NK-92 (cell line): Measurements from ENCODE around the gene TMCC1.
"Not testable (repeated sequence)": the region's sequence is repeated elsewhere in the genome, so short reads cannot be mapped to it uniquely, and the experiment has no call there.

ENCODE experiments used
- DNase-seq: peaks from one replicate; lab custom pipeline; 2025; ENCODE audit not compliant: unreplicated experiment; lab: John Stamatoyannopoulos, UW

Gene TMCC1

DNA sequence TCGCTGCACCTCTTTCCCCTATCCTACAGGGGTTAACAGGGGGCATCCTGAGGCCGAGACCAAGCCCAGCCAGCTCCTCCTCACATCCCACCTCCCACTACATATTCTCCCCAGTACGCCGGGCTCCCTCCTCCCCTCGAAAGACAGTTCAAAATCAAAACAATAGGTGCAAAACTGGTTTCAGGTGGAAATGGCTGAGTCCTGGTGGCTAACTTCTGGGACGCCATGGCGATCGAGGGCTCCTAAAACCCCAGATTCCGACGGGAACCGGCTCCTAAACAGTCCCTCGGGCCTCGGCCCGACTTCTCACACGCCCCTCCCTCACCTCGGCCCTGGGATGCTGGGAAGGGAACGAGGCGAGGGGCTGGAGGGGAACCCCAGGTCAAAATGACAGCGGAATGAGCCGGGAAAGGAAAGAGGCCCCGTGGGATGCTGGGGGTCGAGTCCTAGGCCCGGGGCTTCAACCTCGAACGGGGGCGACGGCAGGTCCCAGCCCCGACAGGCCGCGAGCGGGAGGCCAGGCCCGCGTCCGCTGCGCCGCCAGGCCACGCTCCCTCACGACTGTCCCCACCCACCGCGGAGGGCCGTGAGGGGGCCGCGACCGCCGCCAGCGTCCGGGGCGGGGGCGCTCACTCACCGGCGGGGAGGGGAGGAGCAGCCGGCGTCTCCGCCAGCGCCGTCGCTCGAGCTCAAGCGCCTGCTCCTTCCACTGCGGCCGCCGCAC, 492 bp downstream of the TMCC1 start:
- DNase-seq: no peak

DNA sequence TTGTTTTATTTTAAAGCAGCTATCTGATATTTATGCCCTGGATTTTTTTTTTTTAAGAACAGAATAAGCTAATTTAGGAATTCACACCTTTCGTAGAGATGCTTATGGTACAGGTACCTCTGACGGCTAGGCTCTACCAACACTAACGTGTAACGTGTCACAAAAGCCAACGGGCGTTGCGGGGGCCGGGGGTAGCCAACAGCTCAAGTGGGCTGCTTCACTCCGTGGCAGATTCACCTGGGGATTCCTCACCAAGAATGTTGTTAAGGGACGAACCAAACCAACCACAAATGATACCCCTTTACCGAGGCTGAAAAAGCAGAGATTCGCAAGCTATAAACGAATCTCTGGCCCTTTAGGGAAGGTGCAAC, 1.0 kb downstream of the TMCC1 start:
- no peak for DNase-seq

DNA sequence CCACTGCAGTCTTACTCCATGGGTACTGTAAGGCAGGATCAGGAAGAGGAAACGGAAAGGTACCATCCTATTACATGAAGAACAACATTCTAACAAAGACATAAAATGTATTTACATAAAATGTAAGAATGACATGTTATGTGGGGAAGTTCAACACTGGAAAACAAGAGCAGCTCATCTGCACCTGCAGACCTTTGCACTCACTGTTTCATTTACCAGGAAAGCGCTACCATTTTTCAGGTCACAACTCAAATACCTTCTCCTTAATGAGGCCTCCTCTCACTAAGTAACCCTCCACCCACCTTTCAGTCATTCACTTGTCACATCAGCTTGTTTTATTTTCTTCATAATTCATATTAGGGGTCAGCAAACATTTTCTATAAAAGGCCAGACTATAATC, 2.6 kb downstream of the TMCC1 start:
- DNase-seq: no peak

DNA sequence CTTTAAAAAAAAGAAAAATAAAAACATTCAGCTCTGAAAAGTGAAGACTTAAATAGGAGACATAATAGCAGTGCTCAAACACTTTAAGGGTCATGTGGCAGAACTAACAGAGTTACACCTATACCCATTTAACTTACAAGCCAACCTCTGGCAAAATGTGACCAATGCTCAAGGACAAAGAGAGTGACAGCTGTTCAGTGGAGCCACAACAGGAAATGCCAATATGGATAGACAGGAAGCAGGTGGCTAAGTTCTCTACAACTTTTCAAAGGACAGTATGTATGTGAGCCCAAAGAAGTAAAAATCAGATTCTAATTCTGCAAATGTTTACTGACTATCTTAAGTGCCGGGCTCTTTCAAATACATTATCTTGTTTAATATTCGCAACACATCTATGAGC, 3.4 kb downstream of the TMCC1 start:
- DNase-seq: no peak

DNA sequence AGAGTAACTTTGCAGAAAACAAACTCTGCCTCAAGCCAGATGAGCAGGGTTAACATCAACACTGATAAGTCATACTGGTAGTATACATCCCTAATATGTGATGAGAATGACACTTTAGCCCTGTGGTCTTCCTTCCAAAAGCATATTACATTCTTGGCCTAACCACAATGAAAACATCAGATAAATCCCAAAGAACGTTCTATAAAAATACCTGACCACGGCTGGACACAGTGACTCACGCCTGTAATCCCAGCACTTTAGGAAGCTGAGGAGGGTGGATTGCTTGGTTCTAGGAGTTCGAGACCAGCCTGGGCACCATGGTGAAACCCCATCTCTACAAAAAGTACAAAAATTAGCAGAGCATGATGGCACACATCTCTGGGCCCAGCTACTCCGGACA, 4.7 kb downstream of the TMCC1 start:
- DNase-seq: no peak

DNA sequence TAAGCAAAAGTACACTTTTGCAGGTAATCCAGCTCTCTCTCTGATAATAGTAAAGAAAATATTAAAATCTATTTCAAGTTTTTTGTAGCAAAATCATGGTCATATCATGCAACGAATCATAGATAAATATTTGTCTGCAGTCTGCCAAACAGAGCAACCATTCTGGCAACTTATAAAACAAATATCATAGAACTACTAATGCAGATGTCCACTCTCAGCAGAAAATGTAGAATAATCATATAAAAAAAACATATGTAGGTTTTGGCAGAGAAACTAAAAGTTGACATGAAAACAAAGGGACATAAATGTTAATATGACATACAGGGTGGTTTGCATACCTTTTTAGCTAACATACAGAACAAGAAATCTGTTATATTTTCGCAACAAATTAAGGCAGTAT, 12.2 kb downstream of the TMCC1 start:
- no peak for DNase-seq

DNA sequence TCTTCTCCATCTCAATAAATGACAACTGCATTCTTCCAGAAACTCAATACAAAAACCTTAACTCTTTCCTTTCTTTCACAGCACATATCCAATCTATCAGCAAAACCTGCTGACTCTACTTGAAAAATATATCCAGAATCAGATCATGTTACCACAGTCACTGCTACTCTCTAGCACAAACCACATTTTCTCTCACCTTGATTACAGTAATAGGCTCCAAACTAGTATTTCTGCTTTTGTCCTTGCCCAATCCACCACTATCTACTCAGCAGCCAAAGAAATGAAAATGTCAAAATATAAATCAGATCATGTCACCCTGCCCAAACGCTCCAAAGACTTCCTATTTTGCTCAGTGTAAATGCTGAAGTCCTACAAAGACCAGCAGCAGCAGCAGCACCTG, 15.2 kb downstream of the TMCC1 start:
- DNase-seq: no peak

DNA sequence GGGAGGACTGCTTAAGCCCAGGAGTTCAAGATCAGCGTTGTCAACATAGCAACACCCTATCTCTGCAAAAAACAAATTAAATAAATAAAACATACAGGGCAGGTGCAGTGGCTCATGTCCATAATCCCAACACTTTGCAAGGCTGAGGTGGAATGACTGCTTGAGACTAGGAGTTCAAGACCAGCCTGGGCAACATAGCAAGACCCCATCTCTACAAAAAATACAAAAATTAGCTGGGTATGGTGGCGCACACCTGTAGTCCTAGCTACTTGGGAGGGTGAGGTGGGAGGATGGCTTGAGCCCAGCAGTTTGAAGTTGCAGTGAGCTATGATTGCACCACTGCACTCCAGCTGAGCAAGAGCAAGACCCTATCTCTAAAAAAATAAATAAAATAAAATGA, 19.0 kb downstream of the TMCC1 start:
- DNase-seq: not testable (repeated sequence)

DNA sequence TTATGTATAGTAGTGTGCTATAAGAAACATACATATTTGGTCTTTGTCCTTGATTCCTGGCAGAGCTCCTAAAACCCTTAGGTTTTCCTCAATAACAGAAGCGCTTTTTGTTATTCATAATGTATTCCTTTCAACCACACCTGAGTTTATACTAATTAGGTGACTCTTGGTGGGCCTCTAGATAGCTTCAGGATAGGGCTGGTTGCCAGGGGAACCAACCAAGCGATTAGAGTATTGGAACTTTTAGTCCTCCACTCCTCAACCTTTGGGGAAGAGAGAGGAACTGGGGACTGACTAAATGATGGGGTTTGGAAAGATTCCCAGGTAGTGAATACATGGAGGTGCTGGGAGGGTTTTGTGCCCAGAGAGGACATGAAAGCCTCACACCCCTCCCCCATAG, 24.6 kb downstream of the TMCC1 start:
- no peak for DNase-seq

DNA sequence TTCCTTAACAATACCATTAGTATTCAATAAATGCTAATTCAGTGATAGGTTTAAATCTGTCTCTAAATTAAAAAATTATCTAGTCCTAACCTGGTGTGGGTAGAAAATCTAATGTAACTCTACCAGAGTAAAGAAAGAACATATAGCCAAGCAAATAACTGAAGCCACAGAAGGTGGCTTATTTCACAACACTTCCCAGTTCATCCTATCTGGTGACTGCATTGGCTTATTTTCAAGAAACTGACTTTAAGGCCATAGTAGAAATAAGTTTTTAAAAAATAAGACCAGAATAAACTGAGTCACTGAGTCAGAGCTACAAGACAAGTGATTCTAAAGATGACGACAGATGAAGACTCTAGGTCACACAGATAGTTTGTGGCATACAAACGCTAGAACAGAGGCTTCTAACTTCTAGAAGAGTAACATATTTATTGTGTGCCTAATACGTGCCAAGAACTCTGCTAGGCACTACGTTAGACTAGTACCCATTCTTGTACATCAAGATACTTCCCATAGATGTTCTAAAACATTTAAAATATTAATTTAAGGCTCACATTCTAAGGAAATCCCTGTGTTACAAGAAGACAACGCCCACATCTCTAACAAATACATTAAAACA, 25.9 kb downstream of the TMCC1 start:
- DNase-seq: no peak

DNA sequence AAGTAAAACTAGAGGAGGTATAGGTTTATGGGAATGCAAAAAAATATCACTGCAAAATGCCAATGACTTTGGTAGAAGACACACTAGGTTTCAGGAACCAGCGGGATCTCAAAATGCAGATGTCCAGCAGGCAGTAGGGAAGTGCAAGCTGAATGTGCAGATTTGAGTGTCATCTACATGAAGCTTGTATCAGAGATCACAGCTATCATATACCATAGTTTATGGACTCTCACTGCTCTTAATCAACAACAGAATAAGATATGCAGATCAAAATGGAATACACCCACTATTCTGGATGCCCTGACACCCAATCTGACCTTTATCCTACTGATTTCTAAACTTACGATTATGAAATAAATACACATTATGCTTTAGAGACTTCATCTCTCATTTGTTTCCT, 27.7 kb downstream of the TMCC1 start:
- DNase-seq: no peak

DNA sequence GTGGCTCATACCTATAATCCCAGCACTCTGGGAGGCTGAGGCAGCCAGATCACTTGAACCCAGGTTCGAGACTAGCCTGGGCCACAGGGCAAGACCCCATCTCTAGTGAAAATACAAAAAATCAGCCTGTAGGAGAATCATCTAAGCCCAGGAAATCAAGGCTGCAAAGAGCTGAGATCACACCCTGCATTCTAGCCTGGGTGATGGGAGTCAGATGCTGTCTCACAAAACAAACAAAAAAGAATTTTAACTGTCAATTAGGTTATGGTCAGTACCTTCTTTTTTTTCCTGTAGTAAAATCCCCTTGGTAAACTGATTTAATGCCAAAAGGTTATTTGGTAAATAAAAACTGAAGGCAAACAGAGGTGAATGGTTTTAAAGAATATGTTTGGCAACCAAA, 29.0 kb downstream of the TMCC1 start:
- no peak for DNase-seq

DNA sequence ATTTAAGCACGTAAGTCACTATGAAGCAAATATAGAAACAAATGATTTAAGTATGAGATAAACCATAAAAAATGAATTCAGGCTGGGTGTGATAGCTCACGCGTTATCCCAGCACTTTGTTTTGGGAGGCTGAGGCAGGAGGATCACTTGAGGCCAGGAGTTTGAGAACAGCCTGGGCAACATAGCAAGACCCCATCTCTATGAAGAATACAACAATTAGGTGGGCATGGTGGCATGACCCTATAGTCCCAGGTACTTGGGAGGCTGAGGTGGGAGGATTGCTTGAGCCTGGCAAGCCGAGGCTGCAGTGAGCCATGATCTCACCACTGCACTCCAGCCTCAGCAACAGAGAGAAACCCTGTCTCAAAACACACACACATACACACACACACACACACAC, 34.2 kb downstream of the TMCC1 start:
- DNase-seq: no peak

DNA sequence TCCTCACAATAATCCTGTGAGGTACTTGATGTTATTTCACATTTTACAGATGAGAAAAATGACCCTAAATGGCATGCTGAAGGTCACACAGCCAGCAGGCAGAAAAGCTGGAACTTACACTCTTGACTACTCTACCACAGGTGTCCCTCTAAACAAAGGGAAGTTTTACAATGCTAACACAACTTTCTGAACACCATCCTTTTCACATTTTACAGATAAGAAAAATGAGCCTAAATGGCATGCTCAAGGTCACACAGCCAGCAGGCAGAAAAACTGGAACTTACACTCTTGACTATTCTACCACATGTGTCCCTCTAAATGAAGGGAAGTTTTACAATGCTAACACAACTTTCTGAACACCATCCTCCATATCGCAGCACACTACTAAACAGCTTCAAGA, 35.6 kb downstream of the TMCC1 start:
- DNase-seq: no peak

DNA sequence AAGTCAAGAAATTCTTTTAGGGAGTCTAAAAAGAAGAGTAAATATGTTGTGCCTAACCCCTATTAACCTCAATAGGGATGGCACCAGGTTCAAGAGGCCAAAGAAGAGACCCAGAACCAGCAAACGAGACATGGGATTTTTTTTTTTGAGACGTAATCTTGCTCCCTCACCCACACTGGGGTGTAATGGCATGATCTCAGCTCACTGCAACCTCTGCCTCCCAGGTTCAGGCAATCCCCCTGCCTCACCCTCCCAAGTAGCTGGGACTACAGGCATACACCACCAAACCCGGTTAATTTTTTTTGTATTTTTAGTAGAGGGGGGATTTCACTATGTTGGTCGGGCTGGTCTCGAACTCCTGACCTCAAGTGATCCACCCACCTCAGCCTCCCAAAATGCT, 36.7 kb downstream of the TMCC1 start:
- DNase-seq: not testable (repeated sequence)

DNA sequence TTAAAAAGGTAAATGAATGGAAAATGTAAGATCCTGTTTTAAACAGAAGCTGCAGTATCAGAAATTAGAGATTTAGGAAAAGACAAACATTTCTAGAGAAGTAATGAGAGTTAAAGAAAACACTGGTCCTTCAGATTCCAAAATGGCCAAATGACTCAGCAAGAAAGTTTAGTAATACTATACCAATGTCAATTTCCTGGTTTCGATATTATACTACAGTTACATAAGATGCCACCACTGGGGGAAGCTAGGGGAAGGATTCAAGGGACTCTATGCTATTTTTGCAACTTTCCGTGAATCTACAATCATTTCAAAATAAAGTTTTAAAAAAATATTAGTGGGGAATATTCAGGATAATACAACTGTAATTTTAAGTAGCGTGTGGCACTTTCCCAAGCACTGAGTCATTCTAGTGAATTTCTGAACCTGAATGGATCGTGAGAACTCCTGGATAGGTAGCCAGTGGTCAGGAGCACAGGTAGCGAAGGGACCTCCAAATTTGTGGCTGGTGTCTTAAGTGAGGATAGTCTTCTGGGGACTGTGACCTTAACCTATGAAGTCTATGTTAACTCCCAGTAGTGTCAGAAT, 37.6 kb downstream of the TMCC1 start:
- DNase-seq: no peak

DNA sequence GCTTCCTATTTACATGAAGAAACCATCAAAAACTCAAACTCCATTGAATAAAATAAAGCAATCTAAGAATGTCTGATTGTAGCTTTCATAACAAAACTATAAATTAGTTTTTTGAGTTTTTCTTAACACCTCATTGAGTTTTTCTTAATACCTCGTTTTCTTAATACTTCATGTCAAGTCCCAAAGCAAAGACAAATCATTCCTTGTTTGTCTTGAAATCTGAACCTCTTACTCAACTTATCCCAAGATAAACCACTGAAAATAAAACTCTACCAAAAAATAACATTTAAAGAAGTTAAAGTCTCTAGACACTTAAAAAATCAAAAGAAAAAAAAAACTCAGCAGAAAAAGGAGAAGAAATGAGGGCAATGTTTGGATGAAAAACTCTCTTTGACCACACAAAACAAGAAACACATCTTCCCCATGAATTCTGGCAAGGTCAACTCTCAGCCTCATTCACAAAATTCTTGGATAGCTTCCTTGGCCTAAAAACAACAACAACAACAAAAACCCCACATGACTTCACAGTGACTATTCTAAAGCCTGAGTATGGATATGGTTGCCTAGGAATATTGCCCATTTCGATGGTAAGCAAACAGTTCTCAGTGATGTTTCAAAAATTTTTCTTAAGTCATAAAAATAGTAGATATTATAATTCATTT, 38.2 kb downstream of the TMCC1 start:
- no peak for DNase-seq

DNA sequence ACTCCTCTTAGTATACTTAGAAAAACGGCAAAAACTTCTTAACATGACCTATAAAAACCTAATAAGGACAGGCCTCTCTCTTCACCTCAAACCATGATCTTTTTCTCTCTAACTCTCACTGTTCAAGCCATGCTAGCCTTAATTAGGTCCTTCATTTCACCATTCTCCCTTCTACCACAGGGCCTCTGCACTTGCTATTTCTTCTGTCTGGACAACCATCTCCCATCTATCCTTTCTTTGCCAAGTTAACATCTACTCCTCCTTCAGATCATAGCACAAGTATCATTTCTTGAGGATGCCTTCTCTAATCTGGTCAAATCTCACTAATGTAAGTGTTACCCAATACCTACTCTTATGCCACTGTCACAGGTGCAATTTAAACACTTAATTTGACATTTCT, 39.1 kb downstream of the TMCC1 start:
- no peak for DNase-seq

DNA sequence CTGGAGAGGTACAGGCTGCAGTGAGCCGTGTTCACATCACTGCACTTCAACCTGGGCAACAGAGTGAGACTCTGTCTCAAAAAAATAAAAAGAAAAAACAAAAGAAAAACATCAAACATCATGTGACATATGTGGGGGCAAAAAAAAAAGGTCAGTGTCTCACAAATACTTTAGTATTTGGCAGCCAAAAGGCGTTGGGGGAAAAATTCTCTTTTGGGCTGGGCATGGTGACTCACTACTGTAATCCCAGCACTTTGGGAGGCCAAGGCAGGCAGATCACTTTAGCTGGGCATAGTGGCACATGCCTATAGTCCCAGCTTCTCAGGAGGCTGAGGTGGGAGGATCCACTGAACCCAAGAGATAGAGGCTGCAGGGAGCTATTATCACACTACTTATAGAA, 47.6 kb downstream of the TMCC1 start:
- DNase-seq: no peak

DNA sequence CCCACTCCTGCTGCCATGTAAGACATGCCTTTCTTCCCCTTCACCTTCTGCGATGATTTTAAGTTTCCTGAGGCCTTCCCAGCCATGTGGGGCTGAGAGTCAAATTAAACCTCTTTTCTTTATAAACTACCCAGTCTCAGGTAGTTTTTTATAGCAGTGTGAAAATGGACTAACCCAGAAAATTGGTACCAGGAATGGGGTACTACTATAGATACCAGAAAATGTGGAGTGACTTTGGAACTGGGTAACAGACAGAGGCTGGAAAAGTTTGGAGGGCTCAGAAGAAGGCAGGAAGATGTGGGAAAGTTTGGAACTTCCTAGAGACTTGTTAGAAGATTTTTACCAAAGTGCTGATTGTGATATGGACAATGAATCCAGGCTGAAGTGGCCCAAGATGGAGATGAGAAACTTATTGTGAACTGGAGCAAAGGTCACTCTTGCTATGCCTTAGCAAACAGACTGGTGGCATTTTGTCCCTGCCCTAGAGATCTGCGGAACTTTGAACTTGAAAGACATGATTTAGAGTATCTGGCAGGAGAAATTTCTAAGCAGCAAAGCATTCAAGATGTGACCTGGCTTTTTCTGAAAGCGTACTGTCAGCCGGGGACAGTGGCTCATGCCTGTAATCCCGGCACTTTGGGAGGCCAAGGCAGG, 52.7 kb downstream of the TMCC1 start:
- no peak for DNase-seq

DNA sequence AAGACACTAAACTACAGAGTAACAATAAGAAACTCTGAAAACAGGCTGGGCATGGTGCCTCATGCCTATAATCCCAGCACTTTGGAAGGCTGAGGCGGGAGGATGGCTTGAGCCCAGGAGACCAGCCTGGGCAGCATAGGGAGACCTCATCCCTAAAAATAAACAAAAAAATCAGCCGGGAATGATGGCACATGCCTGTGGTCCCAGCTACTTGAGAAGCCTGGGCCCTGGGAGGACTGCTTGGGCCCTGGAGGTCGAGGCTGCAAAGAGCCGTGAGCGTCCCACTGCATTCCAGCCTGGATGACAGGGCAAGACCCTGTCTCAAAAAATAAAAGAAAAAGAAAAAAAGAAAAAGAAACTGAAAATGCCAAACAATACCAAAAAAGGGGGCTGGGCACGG, 55.4 kb downstream of the TMCC1 start:
- DNase-seq: no peak
